HG03575 (cell line): Measurements from ENCODE around the gene IPO13.

Experiments
- ATAC-seq: cut with Tn5 transposase; IDR thresholded peaks from one replicate; pipeline ENCODE4 v1.9.1; 2021; ENCODE audit not compliant: unreplicated experiment, insufficient number of reproducible peaks, low FRiP score; ENCODE audit errors: extremely low read depth

Gene IPO13

GRCh38 chr1:43980255-43981134 is 33.7 kb downstream of the IPO13 start:
- ATAC-seq: no peak

GRCh38 chr1:43981135-43981491 is 34.4 kb downstream of the IPO13 start:
- ATAC-seq: no peak

- no peak for ATAC-seq
Measured at GRCh38 chr1:43981636-43982035, 34.9 kb downstream of the IPO13 start.

- ATAC-seq: no peak
Measured at GRCh38 chr1:43982241-43982640, 35.5 kb downstream of the IPO13 start.

GRCh38 chr1:43982808-43983207 is 36.1 kb downstream of the IPO13 start:
- no peak for ATAC-seq

GRCh38 chr1:43983253-43983899 is 36.6 kb downstream of the IPO13 start:
- ATAC-seq: no peak

- no peak for ATAC-seq
Measured at GRCh38 chr1:43984855-43985254, 38.1 kb downstream of the IPO13 start.

GRCh38 chr1:43985984-43986595 is 39.3 kb downstream of the IPO13 start:
- ATAC-seq: no peak

GRCh38 chr1:43986712-43987111 is 40.0 kb downstream of the IPO13 start:
- ATAC-seq: no peak

GRCh38 chr1:43987159-43987902 is 40.6 kb downstream of the IPO13 start:
- no peak for ATAC-seq

- no peak for ATAC-seq
Measured at GRCh38 chr1:43990271-43991199, 43.8 kb downstream of the IPO13 start.

- ATAC-seq: no peak
Measured at GRCh38 chr1:43991200-43991475, 44.4 kb downstream of the IPO13 start.

- no peak for ATAC-seq
Measured at GRCh38 chr1:43991476-43992231, 44.9 kb downstream of the IPO13 start, which contains the start of gene CCDC24. CCDC24 (plus strand) TSS chr1:43991599; CDS start chr1:43991879, 280 bp downstream.

GRCh38 chr1:43992232-43992995 is 45.7 kb downstream of the IPO13 start:
- no peak for ATAC-seq

- ATAC-seq: no peak
Measured at GRCh38 chr1:43993206-43993914, 46.6 kb downstream of the IPO13 start.

GRCh38 chr1:43994071-43994470 is 47.3 kb downstream of the IPO13 start:
- no peak for ATAC-seq
